GM21515 (cell line): ENCODE measurements around the gene ANKAR.
"Not testable (repeated sequence)": the region's sequence is repeated elsewhere in the genome, so short reads cannot be mapped to it uniquely, and the experiment has no call there.

Experiments used
- ATAC-seq: cut with Tn5 transposase; IDR thresholded peaks from one replicate; pipeline ENCODE4 v1.9.1; 2021; ENCODE audit not compliant: unreplicated experiment

Gene ANKAR

DNA sequence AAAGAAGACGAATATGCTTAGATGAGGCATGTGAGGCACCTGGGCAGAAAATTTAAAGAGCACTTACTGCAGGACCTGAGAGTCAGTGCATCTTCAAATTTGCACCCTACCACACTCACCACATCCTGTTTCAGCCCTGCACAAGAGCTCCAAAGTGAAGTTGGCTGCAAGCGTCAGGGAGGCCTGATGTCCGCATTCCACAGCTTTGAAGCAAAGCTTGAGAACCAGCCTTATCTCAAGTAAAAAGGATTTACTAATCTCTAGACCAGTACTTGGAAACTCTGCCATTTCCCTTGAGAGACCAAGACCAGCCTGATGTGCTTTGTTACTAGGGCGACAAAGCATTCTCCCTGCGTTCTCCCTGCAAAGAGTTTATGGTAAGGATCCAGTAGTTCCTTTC, 16.6 kb upstream of the ANKAR start:
- peak; percentile 53 for ATAC-seq

GRCh38 chr2:189658306-189659212, 15.9 kb upstream of the ANKAR start:
- ATAC-seq = no peak

GRCh38 chr2:189659734-189660133, 14.7 kb upstream of the ANKAR start:
- no peak for ATAC-seq

- no peak for ATAC-seq
Observed at GRCh38 chr2:189660803-189661147, 13.7 kb upstream of the ANKAR start.

- peak; percentile 91 for ATAC-seq
Observed at GRCh38 chr2:189661148-189661956, 13.1 kb upstream of the ANKAR start, which contains the start of gene ASNSD1. Gene ASNSD1, plus strand, starts transcription at chr2:189661459. Its CDS starts 4,674 bp downstream, at chr2:189666133.

DNA sequence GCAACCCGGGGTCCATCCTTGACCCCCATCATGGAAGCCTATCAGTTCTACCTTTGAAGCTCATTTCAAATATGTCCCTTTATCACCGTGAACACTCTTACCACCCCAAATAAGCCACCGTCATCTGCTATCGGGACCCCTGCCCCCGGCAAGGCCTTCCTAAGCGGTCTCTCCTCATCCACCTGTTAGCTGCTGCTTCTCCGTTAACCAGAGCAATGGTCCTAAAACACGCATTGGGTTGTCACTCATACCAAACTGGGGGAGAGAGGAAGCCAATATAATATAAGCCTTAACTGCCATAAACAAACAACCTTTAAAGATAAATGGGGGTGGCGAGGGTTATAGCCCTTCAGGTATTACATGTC, 12.5 kb upstream of the ANKAR start:
- no peak for ATAC-seq

DNA sequence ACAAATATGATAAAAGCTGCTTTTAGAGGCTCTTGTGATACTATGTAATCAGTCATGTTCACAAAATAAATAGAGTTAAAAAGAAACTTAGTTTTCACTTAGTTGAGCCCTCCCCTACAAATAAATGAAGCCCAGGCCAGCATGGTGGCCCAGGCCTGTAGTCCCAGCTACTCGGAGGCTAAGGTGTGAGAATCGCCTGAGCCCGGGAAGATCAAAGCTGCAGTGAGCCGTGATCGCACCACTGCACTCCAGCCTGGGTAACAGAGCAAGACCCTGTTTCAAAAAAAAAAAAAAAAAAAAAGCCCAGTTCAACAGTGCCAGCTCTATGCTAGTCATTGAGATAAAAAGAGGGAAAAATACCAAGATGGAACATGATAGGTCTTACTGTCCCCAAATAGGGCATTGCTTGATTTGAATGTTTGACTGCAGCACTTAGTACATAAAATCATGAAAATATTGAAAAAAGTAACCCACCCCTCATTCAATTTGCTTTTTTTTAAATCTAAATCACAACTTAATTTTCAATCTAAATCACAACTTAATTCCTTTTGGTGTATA, 11.7 kb upstream of the ANKAR start:
- ATAC-seq = no peak

DNA sequence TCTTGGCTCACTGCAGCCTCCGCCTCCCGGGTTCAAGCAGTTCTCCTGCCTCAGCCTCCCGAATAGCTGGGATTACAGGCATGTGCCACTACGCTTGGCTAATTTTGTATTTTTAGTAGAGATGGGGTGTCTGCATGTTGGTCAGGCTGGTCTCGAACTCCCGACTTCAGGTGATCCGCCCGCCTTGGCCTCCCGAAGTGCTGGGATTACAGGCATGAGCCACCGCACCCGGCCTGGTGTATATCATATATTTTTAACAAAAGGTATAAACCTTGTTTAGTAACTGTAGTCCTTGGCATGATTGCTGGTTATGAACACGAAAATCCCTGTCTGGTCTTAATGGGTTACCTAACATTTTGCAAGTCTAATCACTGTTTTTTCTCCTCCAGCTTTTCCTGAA, 11.2 kb upstream of the ANKAR start:
- ATAC-seq = not testable (repeated sequence)

DNA sequence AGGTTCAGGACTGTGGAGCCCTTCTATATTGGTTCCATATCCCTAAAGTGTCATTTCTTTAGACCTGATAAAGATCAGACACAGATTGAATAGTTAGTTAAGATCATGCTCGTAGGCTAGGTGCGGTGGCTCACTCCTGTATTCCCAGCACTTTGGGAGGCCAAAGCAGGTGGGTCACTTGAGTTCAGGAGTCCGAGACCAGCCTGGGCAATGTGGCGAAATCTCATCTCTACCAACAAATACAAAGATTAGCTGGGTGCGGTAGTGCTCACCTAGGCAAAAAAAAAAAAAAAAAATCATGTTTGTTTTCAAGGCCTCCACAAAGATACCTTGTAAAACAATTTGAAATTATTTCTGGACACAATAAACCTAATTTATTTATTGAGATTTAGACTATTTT, 4.6 kb upstream of the ANKAR start:
- no peak for ATAC-seq

GRCh38 chr2:189673661-189674373, 653 bp upstream of the ANKAR start:
- ATAC-seq = no peak

DNA sequence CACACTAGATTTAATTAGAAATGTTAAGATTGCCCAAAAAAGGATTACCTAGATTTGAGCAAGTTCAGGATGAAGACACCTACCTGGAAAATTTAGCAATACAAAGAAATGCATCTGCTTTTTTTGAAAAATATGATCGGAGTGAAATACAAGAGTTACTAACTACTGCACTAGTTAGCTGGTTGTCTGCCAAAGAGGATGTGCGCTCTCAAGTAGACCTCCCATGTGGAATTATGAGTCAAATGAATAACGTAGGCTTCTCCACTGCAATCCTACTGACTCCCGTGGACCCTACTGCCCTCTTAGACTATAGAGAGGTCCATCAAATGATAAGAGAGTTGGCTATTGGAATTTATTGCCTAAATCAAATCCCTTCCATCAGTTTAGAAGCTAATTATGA, 2.0 kb downstream of the ANKAR start:
- ATAC-seq = no peak

- no peak for ATAC-seq
Observed at GRCh38 chr2:189679226-189679625, 4.8 kb downstream of the ANKAR start.

DNA sequence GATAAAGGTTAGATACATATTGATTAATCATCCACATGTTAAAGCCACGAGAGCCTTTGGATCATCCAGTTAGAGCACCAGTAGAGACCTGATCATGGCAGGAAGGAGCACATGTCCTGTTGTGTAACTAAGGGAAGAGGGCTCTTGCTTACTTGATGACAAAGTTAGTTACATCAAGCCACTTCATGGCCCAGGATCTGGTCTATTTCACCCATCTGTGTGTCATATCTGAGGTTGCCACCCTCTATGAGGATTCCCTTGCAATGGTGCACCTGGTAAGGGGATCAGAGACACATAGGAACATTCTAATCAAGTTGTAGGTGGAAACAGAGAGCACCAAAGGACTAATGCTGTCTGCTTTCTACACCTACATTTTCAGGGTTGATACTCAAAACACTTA, 6.7 kb downstream of the ANKAR start:
- no peak for ATAC-seq

DNA sequence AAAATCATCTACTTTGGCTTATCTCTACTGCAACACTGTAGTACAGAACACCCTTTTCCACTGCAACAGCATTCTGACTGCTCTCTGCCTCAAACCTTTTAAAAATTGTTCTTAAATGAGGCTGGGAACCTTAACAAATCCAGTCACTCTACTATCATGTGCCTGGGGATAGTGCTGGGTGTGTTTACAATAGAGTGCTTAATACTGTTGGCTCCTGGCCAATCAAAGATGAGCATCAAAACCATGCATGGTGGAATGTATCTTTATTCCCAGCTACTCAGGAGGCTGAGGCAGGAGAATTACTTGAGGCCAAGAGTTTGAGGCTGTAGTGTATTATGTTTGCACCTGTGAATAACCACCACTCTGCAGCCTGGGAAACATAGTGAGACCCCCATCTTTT, 7.4 kb downstream of the ANKAR start:
- no peak for ATAC-seq

GRCh38 chr2:189683348-189683747, 8.9 kb downstream of the ANKAR start:
- no peak for ATAC-seq

DNA sequence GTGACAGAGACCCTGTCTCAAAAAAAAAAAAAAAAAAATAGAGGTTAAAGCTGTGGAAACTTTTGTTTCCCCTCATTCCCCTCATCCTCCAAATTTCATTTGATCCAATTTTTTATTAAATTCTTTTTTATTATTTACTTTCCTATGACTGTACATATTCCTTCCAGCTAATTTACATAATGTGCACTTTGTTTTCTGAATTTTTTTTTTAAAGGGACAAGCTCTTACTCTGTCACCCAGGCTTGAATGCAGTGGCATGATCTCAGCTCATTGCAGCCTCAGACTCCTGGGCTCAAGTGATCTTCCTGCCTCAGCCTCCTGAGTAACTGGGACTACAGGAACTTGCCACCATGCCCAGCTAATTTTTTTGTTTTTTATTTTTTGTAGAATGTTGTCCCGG, 10.3 kb downstream of the ANKAR start:
- ATAC-seq = no peak

DNA sequence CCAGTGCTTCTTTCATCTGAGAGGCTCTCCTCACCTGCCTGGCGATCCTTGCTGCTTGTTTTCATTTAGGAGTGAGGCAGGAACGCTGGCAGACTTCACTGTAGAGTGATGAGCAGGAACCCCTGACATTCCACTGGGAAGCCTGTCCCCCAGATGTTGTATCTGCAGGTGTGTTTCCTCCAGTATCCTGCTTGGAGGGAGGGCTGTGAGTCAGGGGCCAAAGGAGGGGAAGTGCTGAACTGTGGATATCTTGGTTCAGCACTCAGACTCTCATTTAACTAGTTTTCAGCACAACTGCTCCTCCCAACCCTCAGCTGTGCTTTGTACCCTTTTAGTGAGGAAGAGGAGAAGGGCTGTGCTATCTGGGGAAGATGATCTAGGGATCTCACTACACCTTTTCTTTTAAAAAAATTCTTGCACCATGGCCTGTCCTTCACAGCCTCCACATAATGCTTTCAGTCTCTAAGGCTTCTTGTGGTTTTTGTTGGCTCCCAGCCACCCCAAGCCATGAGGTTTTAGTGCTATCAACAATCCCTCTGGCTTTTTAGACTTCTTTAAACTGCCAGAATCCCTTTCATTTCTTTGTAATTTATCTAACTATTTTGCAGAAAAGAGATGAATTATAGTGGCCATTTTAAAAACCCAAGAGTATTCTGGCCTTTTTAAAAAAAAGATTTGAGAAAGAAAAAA, 11.2 kb downstream of the ANKAR start:
- ATAC-seq = peak; percentile 52

DNA sequence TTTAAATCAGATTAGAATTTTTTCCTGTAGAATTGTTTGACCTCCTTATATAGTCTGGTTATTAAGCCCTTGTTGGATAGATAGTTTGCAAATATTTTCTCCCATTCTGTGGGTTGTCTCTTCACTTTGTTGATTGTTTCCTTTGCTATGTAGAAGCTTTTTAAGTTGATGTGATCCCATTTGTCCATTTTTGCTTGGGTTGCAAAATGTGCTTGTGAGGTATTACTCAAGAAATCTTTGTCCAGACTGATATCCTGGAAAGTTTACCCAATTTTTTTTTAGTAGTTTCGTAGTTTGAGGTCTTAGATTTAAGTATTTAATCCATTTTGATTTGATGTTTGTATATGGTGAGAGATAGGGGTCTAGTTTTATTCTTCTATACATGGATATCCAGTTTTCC, 13.3 kb downstream of the ANKAR start:
- ATAC-seq = not testable (repeated sequence)

- no peak for ATAC-seq
Observed at GRCh38 chr2:189696223-189696622, 21.8 kb downstream of the ANKAR start.

- peak; percentile 66 for ATAC-seq
Observed at GRCh38 chr2:189698020-189698887, 23.8 kb downstream of the ANKAR start.
